Measurements from ENCODE around the gene WWC1.

The WWC1 gene
- 5.3 reads per million, percentile 20 among the genes with 10 or more reads in this experiment for total RNA-seq

GRCh38 chr5:168291342-168291963 is at the start of gene WWC1:
WWC1 (plus strand) TSS chr5:168291645; CDS start chr5:168292153, 508 bp downstream.
- DNase-seq, result peak; percentile 54

- no peak for DNase-seq
Observed at GRCh38 chr5:168244838-168245559, 46.4 kb upstream of the WWC1 start.

DNA sequence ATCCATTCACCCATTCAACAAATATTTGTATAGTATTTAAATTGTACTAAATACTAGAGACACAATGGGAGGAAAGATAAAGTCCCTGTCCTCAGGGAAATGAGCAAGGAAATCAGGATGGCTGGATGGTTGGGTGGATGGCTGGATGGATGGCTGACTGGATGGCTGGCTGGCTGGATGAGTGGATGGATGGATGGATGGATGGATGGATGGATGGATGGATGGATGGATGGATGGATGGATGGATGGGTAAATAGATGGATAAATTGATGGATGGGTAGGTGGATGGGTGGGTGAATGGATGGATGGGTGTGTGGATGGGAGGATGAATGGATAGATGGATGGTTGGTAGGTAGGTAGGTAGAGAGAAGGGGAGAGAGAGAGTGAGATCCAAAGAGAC is 41.5 kb upstream of the WWC1 start:
- no peak for DNase-seq

GRCh38 chr5:168251259-168251658 is 40.2 kb upstream of the WWC1 start:
- no peak for DNase-seq

DNA sequence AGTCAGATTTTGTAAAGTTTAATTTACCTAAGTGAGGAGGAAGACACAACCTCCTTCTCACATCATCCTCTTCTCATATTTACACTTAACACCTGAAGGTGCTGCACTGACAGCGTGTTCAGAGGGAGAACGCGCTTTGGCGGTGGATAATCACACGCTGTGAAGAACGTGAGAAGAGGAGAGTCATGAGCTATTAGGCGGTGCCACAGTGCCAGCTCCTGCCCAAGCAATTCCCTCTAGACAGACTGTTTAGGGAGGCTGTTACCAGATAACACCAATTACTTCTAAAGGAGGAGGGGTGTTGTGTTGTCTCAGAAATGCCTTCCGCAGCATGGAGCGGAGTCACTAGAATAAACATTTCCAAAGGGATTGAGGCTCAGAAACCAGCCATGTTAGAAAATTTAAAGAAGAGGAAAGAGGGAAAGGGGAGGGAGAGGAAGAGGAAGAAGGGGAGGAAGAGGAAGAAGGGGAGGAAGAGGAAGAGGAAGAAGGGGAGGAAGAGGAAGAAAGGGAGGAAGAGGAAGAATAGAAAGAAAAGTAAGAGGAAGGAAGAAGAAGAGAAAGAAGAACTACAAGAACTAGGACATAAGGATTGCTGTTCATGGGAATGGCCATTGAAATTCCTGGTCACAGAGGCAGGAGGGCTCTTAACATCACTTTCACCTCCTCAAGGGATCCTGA is 37.3 kb upstream of the WWC1 start:
- no peak for DNase-seq

DNA sequence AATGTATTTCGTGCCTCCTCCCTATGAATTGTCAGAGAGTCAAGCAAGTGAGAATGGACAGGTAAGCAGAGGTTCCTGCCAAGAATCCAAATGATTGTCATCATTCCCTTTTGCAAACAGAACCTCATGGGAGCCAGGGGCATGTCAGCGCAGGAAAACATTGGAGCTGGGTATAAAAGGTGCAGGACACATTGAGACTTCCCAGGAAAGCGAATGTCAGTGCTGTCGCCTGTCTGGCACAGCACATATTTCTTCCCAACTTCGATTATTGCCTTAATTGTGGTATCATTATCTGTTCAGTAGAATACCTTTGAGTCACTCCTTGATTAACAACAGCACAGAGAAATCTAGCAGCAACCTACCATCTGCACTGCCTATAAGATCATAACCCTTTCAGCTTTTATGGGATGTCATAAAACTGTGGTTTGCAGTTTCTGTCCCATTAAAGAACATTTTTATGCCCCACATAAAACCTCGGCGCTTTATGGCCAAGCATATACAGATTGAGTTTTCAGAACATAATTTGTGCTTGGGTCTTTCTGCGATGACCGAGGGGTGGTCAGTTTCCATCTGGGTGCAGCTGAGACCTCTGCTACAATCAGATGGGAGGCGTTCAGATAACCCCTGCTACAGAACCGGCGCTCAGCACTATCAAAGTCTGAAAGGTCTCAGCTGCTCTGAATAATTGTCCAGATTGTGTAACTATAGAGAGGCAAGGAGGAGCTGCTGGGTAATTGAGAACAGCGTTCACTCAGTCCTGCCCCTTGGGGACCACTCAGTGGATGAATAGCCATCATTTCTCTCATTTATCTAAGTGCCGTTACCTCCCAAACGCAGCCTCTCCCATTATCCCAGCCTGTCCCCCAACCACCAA is 30.9 kb upstream of the WWC1 start:
- no peak for DNase-seq

GRCh38 chr5:168261227-168261571 is 30.2 kb upstream of the WWC1 start:
- no peak for DNase-seq

DNA sequence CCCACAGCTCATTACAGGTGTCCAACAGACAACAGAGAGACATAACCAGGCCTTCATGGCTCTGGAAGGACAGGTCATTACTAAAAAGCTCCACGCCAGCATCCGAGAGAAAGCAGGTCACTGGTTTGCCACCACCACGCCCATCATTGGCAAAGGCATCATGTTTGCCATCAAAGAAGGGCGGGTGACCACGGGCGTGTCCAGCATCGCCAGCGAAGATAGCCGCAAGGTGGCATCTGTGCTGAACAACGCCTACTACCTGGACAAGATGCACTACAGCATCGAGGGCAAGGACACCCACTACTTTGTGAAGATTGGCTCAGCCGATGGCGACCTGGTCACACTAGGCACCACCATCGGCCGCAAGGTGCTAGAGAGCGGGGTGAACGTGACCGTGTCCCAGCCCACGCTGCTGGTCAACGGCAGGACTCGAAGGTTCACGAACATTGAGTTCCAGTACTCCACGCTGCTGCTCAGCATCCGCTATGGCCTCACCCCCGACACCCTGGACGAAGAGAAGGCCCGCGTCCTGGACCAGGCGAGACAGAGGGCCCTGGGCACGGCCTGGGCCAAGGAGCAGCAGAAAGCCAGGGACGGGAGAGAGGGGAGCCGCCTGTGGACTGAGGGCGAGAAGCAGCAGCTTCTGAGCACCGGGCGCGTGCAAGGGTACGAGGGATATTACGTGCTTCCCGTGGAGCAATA is 29.3 kb upstream of the WWC1 start:
- DNase-seq, result no peak

- DNase-seq, result no peak
Observed at GRCh38 chr5:168263121-168263520, 28.3 kb upstream of the WWC1 start.

GRCh38 chr5:168266016-168266415 is 25.4 kb upstream of the WWC1 start:
- no peak for DNase-seq

- peak; percentile 58 for DNase-seq
Observed at GRCh38 chr5:168268949-168269936, 22.2 kb upstream of the WWC1 start.

DNA sequence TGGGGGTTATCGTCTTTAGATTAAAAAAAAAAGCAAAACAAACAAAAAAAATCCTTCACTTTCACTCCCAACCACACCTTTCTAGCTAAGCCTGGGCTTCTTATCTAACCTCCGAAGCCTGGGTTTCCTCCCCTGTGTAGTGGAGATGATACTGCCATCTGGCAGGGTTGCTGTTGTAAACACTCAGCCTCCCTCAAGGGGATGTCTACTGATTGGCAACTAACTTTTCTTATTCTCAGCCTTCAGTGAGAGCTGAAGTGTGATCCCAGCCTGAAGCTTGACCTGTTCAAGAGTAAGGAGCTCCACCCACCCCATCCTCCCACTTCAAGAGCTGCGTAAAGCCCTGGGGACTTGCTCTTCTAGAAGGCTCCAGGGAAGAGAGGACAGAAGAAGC is 21.5 kb upstream of the WWC1 start:
- no peak for DNase-seq

DNA sequence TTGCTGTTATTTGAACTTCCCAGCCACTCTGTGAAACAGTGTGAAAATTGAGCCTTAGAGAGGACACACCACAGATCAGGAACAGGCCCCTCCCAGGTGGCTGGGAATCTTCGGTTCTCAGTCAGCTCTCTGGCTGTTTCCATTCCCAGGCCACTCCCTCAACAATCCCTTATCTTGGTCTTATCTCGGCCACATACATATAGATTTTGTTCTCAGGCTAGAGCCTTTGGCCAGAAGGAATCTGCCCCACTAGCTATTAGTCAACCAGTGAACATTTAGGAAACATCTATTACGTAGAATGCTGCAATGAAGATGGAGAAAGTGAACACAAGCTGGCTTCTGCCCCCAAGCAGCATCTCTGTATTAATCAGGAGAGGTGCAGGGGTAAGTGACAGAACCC is 21.0 kb upstream of the WWC1 start:
- DNase-seq, result no peak

DNA sequence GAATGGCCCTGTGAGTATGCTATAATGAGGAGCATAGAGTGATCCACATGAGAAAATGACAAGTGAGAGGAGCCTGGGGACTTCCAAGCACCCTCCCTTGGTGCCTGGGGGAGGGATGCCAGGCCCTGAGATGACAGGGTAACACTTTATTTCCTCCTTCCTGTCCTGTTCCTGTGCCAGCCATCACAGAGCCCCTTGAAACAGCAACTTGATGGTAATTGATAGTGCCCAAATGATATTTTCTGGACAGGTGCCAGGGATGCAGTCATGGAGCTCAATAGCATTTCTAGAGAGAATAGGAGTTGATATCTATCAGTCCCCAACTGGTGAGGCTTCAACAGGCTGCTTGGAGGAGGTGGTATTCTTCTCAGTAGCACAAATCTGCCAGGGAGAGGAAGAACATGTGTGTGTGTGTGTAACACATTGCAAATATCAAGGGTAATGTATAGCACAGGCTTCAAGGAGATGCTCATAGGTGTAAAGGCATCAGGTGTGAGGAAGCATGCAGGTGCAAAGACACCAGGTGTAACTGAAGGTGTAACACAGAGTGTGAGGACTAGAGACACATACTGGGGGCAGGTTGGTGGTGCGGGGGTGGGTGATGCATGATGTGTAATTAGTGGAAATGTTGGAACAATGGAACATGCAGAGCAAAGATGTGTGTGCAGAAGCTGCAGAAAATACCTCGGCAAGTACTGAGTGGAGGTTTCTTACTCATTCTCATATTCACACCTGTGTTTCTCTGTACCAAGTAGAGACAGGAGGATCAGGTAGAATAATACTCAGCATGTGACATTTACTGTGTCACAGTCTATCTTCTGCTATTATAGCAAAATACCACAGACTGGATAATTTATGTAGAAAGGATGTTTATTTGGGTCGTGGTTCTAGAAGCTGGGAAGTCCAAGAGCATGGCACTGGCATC is 18.1 kb upstream of the WWC1 start:
- DNase-seq, result no peak

DNA sequence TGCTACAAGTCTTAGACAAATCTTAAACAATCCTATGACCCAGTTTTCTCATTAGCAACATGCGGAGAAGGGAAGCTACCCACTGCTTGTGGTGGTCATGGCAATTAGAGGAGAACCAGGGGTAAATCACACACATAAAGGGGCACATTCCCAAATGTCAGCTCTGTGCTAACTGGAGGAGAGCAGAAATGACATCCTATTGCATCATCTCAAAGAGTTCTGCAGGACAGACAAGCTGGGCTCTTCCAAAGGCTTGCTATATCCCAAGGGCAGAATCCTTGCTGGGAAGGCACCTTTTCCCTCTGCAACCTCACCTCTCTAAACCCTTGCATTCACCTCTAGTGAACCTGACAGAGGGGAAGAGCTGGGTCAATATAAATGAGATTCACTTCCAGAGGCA is 17.0 kb upstream of the WWC1 start:
- DNase-seq, result no peak

DNA sequence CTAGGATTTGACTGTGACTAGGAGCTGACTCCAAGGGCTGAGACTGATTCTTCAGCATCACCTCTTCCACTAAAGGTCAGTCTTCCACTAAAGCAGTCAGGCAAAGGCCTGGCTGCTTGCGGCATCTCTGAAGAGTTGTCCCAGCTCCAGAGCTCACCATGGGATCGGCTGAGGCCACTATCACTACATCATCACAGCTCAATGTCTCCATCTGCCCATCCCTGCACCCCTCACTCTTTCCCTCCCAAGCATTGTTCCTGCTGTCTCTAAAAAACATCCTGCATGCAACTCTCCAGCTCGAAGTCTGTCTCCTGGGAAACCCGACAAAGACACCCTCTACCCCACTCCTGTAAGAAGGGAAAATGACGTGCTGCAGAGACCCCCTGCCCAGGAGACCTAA is 15.5 kb upstream of the WWC1 start:
- DNase-seq, result no peak

- no peak for DNase-seq
Observed at GRCh38 chr5:168282120-168282519, 9.3 kb upstream of the WWC1 start.

GRCh38 chr5:168284809-168285208 is 6.6 kb upstream of the WWC1 start:
- no peak for DNase-seq

GRCh38 chr5:168285696-168286095 is 5.7 kb upstream of the WWC1 start:
- no peak for DNase-seq

GRCh38 chr5:168286386-168286785 is 5.1 kb upstream of the WWC1 start:
- no peak for DNase-seq

All from effector CD4-positive, alpha-beta T cell (primary cell).